H9 (cell line): ENCODE results near the gene KAT7. TPM values are rescaled to one million over a fixed set of nuclear protein-coding genes. Genes with fewer than 3 reads are reported as not detected.

Experiments used
- DNase-seq: peaks from one replicate; pipeline ENCODE4 v3.0.0-alpha.2; 2017
- H2AFZ ChIP-seq: one replicate; pipeline ENCODE4 v1.6.1; 2013; ENCODE audit warnings: mild to moderate bottlenecking, low read length, control low read depth, moderate library complexity
- H2AK5ac ChIP-seq: 2 replicates; pipeline ENCODE4 v1.6.1; 2013; ENCODE audit warnings: low read length, control low read depth, mixed read lengths; ENCODE audit not compliant: insufficient read length
- H2BK120ac ChIP-seq: one replicate; pipeline ENCODE4 v1.6.1; 2013; ENCODE audit warnings: low read depth, mild to moderate bottlenecking, low read length, control low read depth, inconsistent platforms; ENCODE audit not compliant: poor library complexity, severe bottlenecking
- H2BK12ac ChIP-seq: 2 replicates; pipeline ENCODE4 v1.6.1; 2013; ENCODE audit warnings: low read length, control low read depth, mixed read lengths, low read depth; ENCODE audit not compliant: insufficient read length
- H2BK15ac ChIP-seq: 2 replicates; pipeline ENCODE4 v1.6.1; 2013; ENCODE audit warnings: low read depth, low read length, control low read depth
- H2BK20ac ChIP-seq: one replicate; pipeline ENCODE4 v1.6.1; 2013; ENCODE audit warnings: low read depth, mild to moderate bottlenecking, low read length, control low read depth, inconsistent platforms; ENCODE audit not compliant: poor library complexity, severe bottlenecking
- H2BK5ac ChIP-seq: 2 replicates; pipeline ENCODE4 v1.6.1; 2013; ENCODE audit warnings: low read length, control low read depth, mixed read lengths; ENCODE audit not compliant: insufficient read length
- H3K14ac ChIP-seq: 2 replicates; pipeline ENCODE4 v1.6.1; 2013; ENCODE audit warnings: low read length, control low read depth; ENCODE audit not compliant: insufficient read depth
- H3K18ac ChIP-seq: 2 replicates; pipeline ENCODE4 v1.6.1; 2013; ENCODE audit warnings: low read depth, mild to moderate bottlenecking, mixed read lengths, low read length, control low read depth; ENCODE audit not compliant: insufficient read length
- H3K23ac ChIP-seq: 2 replicates; pipeline ENCODE4 v1.6.1; 2013; ENCODE audit warnings: low read length, control low read depth, mixed read lengths, low read depth; ENCODE audit not compliant: insufficient read length
- H3K23me2 ChIP-seq: 2 replicates; pipeline ENCODE4 v1.6.1; 2013; ENCODE audit warnings: low read depth, mild to moderate bottlenecking, mixed read lengths, low read length, control low read depth; ENCODE audit not compliant: insufficient read length, poor library complexity, severe bottlenecking
- H3K27ac ChIP-seq: 2 replicates; pipeline ENCODE4 v1.5.1; 2013; ENCODE audit warnings: low read length, control low read depth, mixed read lengths, low read depth; ENCODE audit not compliant: insufficient read length
- H3K27me3 ChIP-seq: 2 replicates; pipeline ENCODE4 v1.6.1; 2013; ENCODE audit warnings: low read length, control low read depth, inconsistent platforms; ENCODE audit not compliant: insufficient read depth
- H3K4ac ChIP-seq: 2 replicates; pipeline ENCODE4 v1.6.1; 2013; ENCODE audit warnings: low read depth, mild to moderate bottlenecking, control low read depth, inconsistent platforms, low read length, moderate library complexity
- H3K4me1 ChIP-seq: 2 replicates; pipeline ENCODE4 v1.6.1; 2013; ENCODE audit warnings: low read length, control low read depth, inconsistent platforms; ENCODE audit not compliant: insufficient read depth
- H3K4me2 ChIP-seq: 2 replicates; pipeline ENCODE4 v1.6.1; 2013; ENCODE audit warnings: low read length, control low read depth, mixed read lengths; ENCODE audit not compliant: insufficient read length, insufficient read depth
- H3K56ac ChIP-seq: 2 replicates; pipeline ENCODE4 v1.6.1; 2013; ENCODE audit warnings: low read depth, mild to moderate bottlenecking, mixed read lengths, low read length, control low read depth; ENCODE audit not compliant: insufficient read length
- H3K79me1 ChIP-seq: 2 replicates; pipeline ENCODE4 v1.6.1; 2013; ENCODE audit warnings: low read depth, mild to moderate bottlenecking, moderate library complexity, low read length, control low read depth, inconsistent platforms; ENCODE audit not compliant: insufficient read depth, poor library complexity, severe bottlenecking
- H3K79me2 ChIP-seq: 2 replicates; pipeline ENCODE4 v1.6.1; 2013; ENCODE audit warnings: low read length, control low read depth, inconsistent platforms; ENCODE audit not compliant: insufficient read depth
- H3K9ac ChIP-seq: 2 replicates; pipeline ENCODE4 v1.6.1; 2013; ENCODE audit warnings: low read length, control low read depth, mixed read lengths; ENCODE audit not compliant: insufficient read length; ENCODE audit errors: extremely low read depth
- H3K9me3 ChIP-seq: one replicate; pipeline ENCODE4 v1.6.1; 2013; ENCODE audit warnings: low read depth, low read length, inconsistent platforms; ENCODE audit not compliant: control insufficient read depth
- H3T11ph ChIP-seq: one replicate; pipeline ENCODE4 v1.6.1; 2013; ENCODE audit warnings: mild to moderate bottlenecking, low read length, control low read depth, inconsistent platforms
- H4K20me1 ChIP-seq: one replicate; pipeline ENCODE4 v1.6.1; 2013; ENCODE audit not compliant: control insufficient read depth, insufficient read length, insufficient read depth
- H4K5ac ChIP-seq: 2 replicates; pipeline ENCODE4 v1.6.1; 2013; ENCODE audit warnings: low read depth, mild to moderate bottlenecking, mixed read lengths, low read length, control low read depth; ENCODE audit not compliant: insufficient read length
- H4K8ac ChIP-seq: replicated peaks from 2 replicates; pipeline ENCODE4 v1.6.1; 2013; ENCODE audit warnings: low read length, control low read depth, mixed read lengths, low read depth; ENCODE audit not compliant: insufficient read length
- H4K91ac ChIP-seq: 2 replicates; pipeline ENCODE4 v1.6.1; 2013; ENCODE audit warnings: low read depth, mild to moderate bottlenecking, moderate library complexity, mixed read lengths, low read length, control low read depth; ENCODE audit not compliant: insufficient read length
- H3K27ac Mint-ChIP-seq, 3 experiments: 2 replicates in 2 of 3; 3 replicates in 1 of 3; pipeline ENCODE4 v1.8.0; 2020 to 2021; ENCODE audit warnings: mixed read lengths in 3 of 3, mild to moderate bottlenecking in 1 of 3, moderate library complexity in 1 of 3
- H3K27me3 Mint-ChIP-seq: 2 replicates; pipeline ENCODE4 v1.8.0; 2021; ENCODE audit warnings: low read depth, mild to moderate bottlenecking, moderate library complexity, mixed read lengths
- H3K36me3 Mint-ChIP-seq, 3 experiments: 2 replicates in 2 of 3; 3 replicates in 1 of 3; pipeline ENCODE4 v1.8.0; 2020 to 2021; ENCODE audit warnings: low read depth in 3 of 3, mixed read lengths in 3 of 3; ENCODE audit not compliant: insufficient read depth in 1 of 3
- H3K4me1 Mint-ChIP-seq, 2 experiments: 2 replicates each; pipeline ENCODE4 v1.8.0; 2020; ENCODE audit warnings: mixed read lengths in 2 of 2
- H3K4me3 Mint-ChIP-seq, 2 experiments: 2 replicates in 1 of 2; 3 replicates in 1 of 2; pipeline ENCODE4 v1.8.0; 2020 to 2021; ENCODE audit warnings: mild to moderate bottlenecking in 2 of 2, mixed read lengths in 2 of 2, moderate library complexity in 1 of 2
- H3K9me3 Mint-ChIP-seq, 2 experiments: 2 replicates in 1 of 2; 3 replicates in 1 of 2; pipeline ENCODE4 v1.8.0; 2020; ENCODE audit warnings: mild to moderate bottlenecking in 2 of 2, mixed read lengths in 2 of 2, moderate library complexity in 1 of 2
- WGBS: extraction: QIAGEN DNeasy Blood & Tissue Kit; methylation state at CpG from one replicate; pipeline ENCODE4 v1.1.7; 2013; ENCODE audit warnings: missing lambda C conversion rate, low lambda C conversion rate, mixed read lengths; ENCODE audit not compliant: insufficient read length; ENCODE audit errors: extremely low coverage; 5-methylcytosine and 5-hydroxymethylcytosine counted together
- total RNA-seq: library from RNA; stranded (reverse); gene quantifications from 2 replicates; pipeline ENCODE4 v1.2.1, GENCODE V29; 2021
- TF ChIP-seq, protein P1 (sequence below): fragments of 200-600 bp; sonication (generic); conservative IDR thresholded peaks from 3 replicates; pipeline ENCODE4 v1.8.0; 2021; ENCODE audit warnings: antibody characterized with exemption, mild to moderate bottlenecking

The KAT7 gene
- total RNA-seq, 1 experiment from 2014 or later: 93.1 TPM

DNA sequence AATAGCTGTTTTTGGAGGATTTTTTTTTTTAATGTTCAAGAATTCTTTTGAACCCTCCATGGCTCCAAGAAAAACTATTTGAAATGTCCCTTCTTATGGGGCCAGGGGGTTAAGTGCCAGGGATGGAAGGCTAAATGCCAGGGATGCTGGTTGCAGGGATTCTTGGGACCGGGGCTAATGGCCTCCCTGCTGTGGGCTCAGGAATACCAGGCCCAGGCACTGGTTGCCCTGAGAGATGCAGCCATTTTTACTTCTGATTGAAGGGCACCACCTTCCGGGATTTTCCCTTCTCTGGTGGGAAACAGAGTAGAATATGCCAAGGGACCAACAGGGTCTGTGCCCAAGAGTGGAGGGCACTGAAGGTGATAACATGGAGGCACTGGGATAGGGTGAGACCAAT, 10.9 kb upstream of the KAT7 start:
- no peaks in the 10 kb centered on the region for H3K23me2 ChIP-seq
- H3K4me2 ChIP-seq: no peak overlapping the region
- no peaks in the 10 kb centered on the region for H3K36me3 Mint-ChIP-seq
- H3K23ac ChIP-seq: no peak overlapping the region
- H2BK12ac ChIP-seq: no peak overlapping the region
- H3K27me3 Mint-ChIP-seq: peaks cover 2% of the 10 kb centered on the region; the same call in 1 of the 2 replicates
- no peak overlapping the region for H3K9ac ChIP-seq
- no peak overlapping the region for H2BK20ac ChIP-seq
- no peaks in the 10 kb centered on the region; the same call in 1 of the 2 replicates for H3K4me1 ChIP-seq
- no peak overlapping the region for H2AFZ ChIP-seq
- TF ChIP-seq, protein P1, sequence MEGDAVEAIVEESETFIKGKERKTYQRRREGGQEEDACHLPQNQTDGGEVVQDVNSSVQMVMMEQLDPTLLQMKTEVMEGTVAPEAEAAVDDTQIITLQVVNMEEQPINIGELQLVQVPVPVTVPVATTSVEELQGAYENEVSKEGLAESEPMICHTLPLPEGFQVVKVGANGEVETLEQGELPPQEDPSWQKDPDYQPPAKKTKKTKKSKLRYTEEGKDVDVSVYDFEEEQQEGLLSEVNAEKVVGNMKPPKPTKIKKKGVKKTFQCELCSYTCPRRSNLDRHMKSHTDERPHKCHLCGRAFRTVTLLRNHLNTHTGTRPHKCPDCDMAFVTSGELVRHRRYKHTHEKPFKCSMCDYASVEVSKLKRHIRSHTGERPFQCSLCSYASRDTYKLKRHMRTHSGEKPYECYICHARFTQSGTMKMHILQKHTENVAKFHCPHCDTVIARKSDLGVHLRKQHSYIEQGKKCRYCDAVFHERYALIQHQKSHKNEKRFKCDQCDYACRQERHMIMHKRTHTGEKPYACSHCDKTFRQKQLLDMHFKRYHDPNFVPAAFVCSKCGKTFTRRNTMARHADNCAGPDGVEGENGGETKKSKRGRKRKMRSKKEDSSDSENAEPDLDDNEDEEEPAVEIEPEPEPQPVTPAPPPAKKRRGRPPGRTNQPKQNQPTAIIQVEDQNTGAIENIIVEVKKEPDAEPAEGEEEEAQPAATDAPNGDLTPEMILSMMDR: no peak
- no peak overlapping the region for H4K91ac ChIP-seq
- H3K27ac ChIP-seq: no peak overlapping the region
- no peak overlapping the region for H2BK15ac ChIP-seq
- no peak overlapping the region for H3K4ac ChIP-seq
- peaks cover 3 to 6% of the 10 kb centered on the region in 2 experiments; a peak in 3 of 4 replicates for H3K4me1 Mint-ChIP-seq
- no peak overlapping the region for H4K8ac ChIP-seq
- no CpG with 5 or more reads among the region's 2 CpGs for WGBS
- no peak overlapping the region for H2BK5ac ChIP-seq
- H3K18ac ChIP-seq: no peak overlapping the region
- H3T11ph ChIP-seq: no peak overlapping the region
- H3K9me3 ChIP-seq: no peaks in the 10 kb centered on the region
- no peak overlapping the region for H4K5ac ChIP-seq
- no peak for DNase-seq
- H3K56ac ChIP-seq: no peak overlapping the region
- H2AK5ac ChIP-seq: no peak overlapping the region
- no peaks in the 10 kb centered on the region for H4K20me1 ChIP-seq
- no peaks in the 10 kb centered on the region for H3K27me3 ChIP-seq
- no peak overlapping the region for H3K4me3 Mint-ChIP-seq
- peak overlapping the region in 1 of 3 experiments; percentile 65; a peak in 2 of 7 replicates for H3K27ac Mint-ChIP-seq
- H3K14ac ChIP-seq: no peak overlapping the region
- no peaks in the 10 kb centered on the region for H3K79me2 ChIP-seq
- H2BK120ac ChIP-seq: no peak overlapping the region
- no peaks in the 10 kb centered on the region for H3K9me3 Mint-ChIP-seq
- no peaks in the 10 kb centered on the region for H3K79me1 ChIP-seq
